ENCODE measurements around the gene MROH2B.

DNA sequence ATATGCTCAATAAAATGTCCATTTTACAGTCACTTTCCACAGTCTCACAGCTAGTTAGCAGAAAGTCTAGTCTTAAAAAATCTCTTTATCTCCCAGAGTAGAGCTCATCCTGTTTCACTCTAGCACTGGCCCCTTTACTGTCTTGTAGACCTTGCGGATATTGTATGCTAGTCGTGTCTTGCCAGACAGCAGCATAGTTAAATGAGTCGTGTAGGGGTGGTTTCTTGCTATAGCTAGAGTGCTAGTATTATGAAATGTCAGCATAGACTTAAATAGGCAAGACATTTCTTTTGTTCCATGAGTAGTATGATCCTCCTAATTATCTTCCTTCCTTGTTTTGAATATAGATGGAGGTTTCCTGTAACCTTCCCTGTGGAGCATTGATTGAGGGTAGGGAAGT lies 84.5 kb downstream of the MROH2B start:
- TF ChIP-seq FOXA1 (IDR thresholded peaks at IDR 0.05) (no peak), FOXK2 (IDR thresholded peaks at IDR 0.05) (no peak), SP1 (IDR thresholded peaks at IDR 0.05) (no peak), FOXM1 (IDR thresholded peaks at IDR 0.05; ENCODE audit: borderline replicate concordance) (no peak), LEF1 (IDR thresholded peaks at IDR 0.05; ENCODE audit: borderline replicate concordance) (no peak), BHLHE40 (IDR thresholded peaks at IDR 0.05; ENCODE audit: borderline replicate concordance) (no peak)

Data from HEK293T (cell line).